ENCODE data around the gene CRYBA4.
"Not testable (repeated sequence)": the region's sequence is repeated elsewhere in the genome, so short reads cannot be mapped to it uniquely, and the experiment has no call there.

Gene CRYBA4

GRCh38 chr22:26610072-26610958 is 11.4 kb upstream of the CRYBA4 start:
- H4K8ac ChIP-seq (ENCODE audit: low read length), result no peak overlapping the region
- H3K9ac ChIP-seq (ENCODE audit: low read length), result peak overlapping the region; percentile 38
- H3K4ac ChIP-seq (ENCODE audit: low read depth in 1 of 2, low read length in 2 of 2), result no peak overlapping the region
- H4K91ac ChIP-seq (ENCODE audit: low read length), result no peak overlapping the region
- H3K4me2 ChIP-seq (ENCODE audit: low read length, poor library complexity, severe bottlenecking), result no peak overlapping the region
- H2BK120ac ChIP-seq (ENCODE audit: low read depth, low read length), result no peak overlapping the region
- H2AK5ac ChIP-seq (ENCODE audit: low read length, severe bottlenecking), result peak overlapping the region; percentile 16
- H3K27me3 ChIP-seq (ENCODE audit: control insufficient read depth in 1 of 2, insufficient read depth in 1 of 2, low read length in 2 of 2), result peaks cover 0 to 32% of the 10 kb centered on the region in 2 experiments
- H3K18ac ChIP-seq (ENCODE audit: low read depth in 1 of 2, low read length in 2 of 2), result no peak overlapping the region
- no peak overlapping the region for H2BK15ac ChIP-seq (ENCODE audit: low read depth, poor library complexity, severe bottlenecking)
- DNase-seq, result peak; percentile 46
- no peak overlapping the region for H2AFZ ChIP-seq (ENCODE audit: low read depth, low read length)
- H3K36me3 ChIP-seq (ENCODE audit: control insufficient read depth in 1 of 2, insufficient read depth in 2 of 2, low read depth in 1 of 2, low read length in 2 of 2), result no peaks in the 10 kb centered on the region
- no peak overlapping the region for H3K23ac ChIP-seq (ENCODE audit: low read length in 2 of 2)
- H3K14ac ChIP-seq (ENCODE audit: low read length in 2 of 2), result no peak overlapping the region
- H3K4me3 ChIP-seq (ENCODE audit: insufficient read depth in 1 of 2, low read depth in 1 of 2, low read length in 2 of 2), result no peak overlapping the region
- H2BK12ac ChIP-seq (ENCODE audit: low read length in 2 of 2), result no peak overlapping the region
- H3K9me3 ChIP-seq (ENCODE audit: control insufficient read depth, low read length), result no peaks in the 10 kb centered on the region
- H3K79me1 ChIP-seq (replicated peaks; ENCODE audit: low read length, poor library complexity, severe bottlenecking), result no peaks in the 10 kb centered on the region
- peak overlapping the region; percentile 30 for H3K27ac ChIP-seq (ENCODE audit: low read length, poor library complexity, severe bottlenecking)
- peaks cover 9% of the 10 kb centered on the region for H3K4me1 ChIP-seq (ENCODE audit: control insufficient read depth, insufficient read depth, low read depth, low read length)
- no peak overlapping the region for H2BK5ac ChIP-seq (ENCODE audit: low read depth, low read length, poor library complexity, severe bottlenecking)
- WGBS, result 74% methylated on average over 11 of the region's 12 CpGs

DNA sequence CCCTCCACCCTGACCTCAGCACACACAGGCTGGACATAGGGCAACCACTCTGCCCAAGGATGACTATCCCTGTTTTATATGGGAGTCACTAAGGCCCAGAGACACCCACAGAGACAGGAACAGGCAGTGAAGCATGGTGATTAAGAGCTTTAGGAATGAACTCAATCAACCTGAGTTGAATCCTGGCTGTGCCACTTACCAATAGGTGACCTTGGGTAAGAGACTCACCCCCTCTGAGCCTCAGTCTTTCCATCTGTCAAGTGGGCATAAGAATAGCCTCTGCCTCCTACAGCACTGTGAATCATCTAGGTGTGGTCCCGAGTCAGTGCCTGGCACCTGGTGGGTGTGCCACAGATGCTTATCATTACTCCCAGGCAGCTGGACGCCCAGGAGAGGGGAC is 10.8 kb upstream of the CRYBA4 start:
- WGBS, result 78% methylated on average over 1 of the region's 2 CpGs
- H4K91ac ChIP-seq (ENCODE audit: low read length), result no peak overlapping the region
- peak overlapping the region; percentile 16 for H2AK5ac ChIP-seq (ENCODE audit: low read length, severe bottlenecking)
- H3K4ac ChIP-seq (ENCODE audit: low read depth in 1 of 2, low read length in 2 of 2), result no peak overlapping the region
- peaks cover 1 to 33% of the 10 kb centered on the region in 2 experiments for H3K27me3 ChIP-seq (ENCODE audit: control insufficient read depth in 1 of 2, insufficient read depth in 1 of 2, low read length in 2 of 2)
- H3K79me1 ChIP-seq (replicated peaks; ENCODE audit: low read length, poor library complexity, severe bottlenecking), result no peaks in the 10 kb centered on the region
- peak overlapping the region; percentile 4 for H3K9ac ChIP-seq (ENCODE audit: low read length)
- H3K27ac ChIP-seq (ENCODE audit: low read length, poor library complexity, severe bottlenecking), result no peak overlapping the region
- H3K14ac ChIP-seq (ENCODE audit: low read length in 2 of 2), result no peak overlapping the region
- no peaks in the 10 kb centered on the region for H3K9me3 ChIP-seq (ENCODE audit: control insufficient read depth, low read length)
- H2BK15ac ChIP-seq (ENCODE audit: low read depth, poor library complexity, severe bottlenecking), result no peak overlapping the region
- no peak overlapping the region for H2AFZ ChIP-seq (ENCODE audit: low read depth, low read length)
- H3K4me2 ChIP-seq (ENCODE audit: low read length, poor library complexity, severe bottlenecking), result no peak overlapping the region
- H2BK12ac ChIP-seq (ENCODE audit: low read length in 2 of 2), result no peak overlapping the region
- DNase-seq, result no peak
- no peak overlapping the region for H3K4me3 ChIP-seq (ENCODE audit: insufficient read depth in 1 of 2, low read depth in 1 of 2, low read length in 2 of 2)
- H3K23ac ChIP-seq (ENCODE audit: low read length in 2 of 2), result no peak overlapping the region
- no peaks in the 10 kb centered on the region for H3K36me3 ChIP-seq (ENCODE audit: control insufficient read depth in 1 of 2, insufficient read depth in 2 of 2, low read depth in 1 of 2, low read length in 2 of 2)
- peaks cover 10% of the 10 kb centered on the region for H3K4me1 ChIP-seq (ENCODE audit: control insufficient read depth, insufficient read depth, low read depth, low read length)
- no peak overlapping the region for H3K18ac ChIP-seq (ENCODE audit: low read depth in 1 of 2, low read length in 2 of 2)
- no peak overlapping the region for H2BK120ac ChIP-seq (ENCODE audit: low read depth, low read length)
- H4K8ac ChIP-seq (ENCODE audit: low read length), result no peak overlapping the region
- no peak overlapping the region for H2BK5ac ChIP-seq (ENCODE audit: low read depth, low read length, poor library complexity, severe bottlenecking)

DNA sequence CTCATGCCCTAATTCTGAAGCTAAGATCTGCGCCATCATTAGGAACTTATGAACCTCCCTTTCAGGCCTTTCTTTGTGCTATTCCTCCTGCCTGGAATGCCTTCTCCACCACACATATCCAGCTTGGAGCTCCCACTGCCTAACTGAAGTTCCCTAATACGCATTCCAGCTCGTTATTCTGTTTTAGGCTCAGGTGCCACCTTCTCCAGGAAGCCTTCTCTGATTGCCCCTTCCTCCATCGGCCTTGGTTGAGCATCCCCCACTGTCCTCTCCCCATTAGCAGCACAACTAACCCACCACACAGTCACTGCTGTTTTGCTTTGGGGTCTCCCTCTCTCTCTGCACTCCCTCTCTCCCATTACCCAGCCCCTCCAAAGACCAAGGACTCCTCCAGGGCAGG is 9.1 kb upstream of the CRYBA4 start:
- Histone ChIP-seq H3K27ac (ENCODE audit: low read length, poor library complexity, severe bottlenecking) (no peak overlapping the region), H3K14ac (ENCODE audit: low read length in 2 of 2) (no peak overlapping the region), H2BK120ac (ENCODE audit: low read depth, low read length) (no peak overlapping the region), H3K79me1 (replicated peaks; ENCODE audit: low read length, poor library complexity, severe bottlenecking) (no peaks in the 10 kb centered on the region), H4K8ac (ENCODE audit: low read length) (no peak overlapping the region), H4K91ac (ENCODE audit: low read length) (no peak overlapping the region), H3K9ac (ENCODE audit: low read length) (no peak overlapping the region), H3K4me3 (ENCODE audit: insufficient read depth in 1 of 2, low read depth in 1 of 2, low read length in 2 of 2) (no peak overlapping the region), H3K18ac (ENCODE audit: low read depth in 1 of 2, low read length in 2 of 2) (no peak overlapping the region), H3K27me3 (ENCODE audit: control insufficient read depth in 1 of 2, insufficient read depth in 1 of 2, low read length in 2 of 2) (peaks cover 4 to 50% of the 10 kb centered on the region in 2 experiments), H2BK5ac (ENCODE audit: low read depth, low read length, poor library complexity, severe bottlenecking) (no peak overlapping the region), H2BK12ac (ENCODE audit: low read length in 2 of 2) (no peak overlapping the region), H2BK15ac (ENCODE audit: low read depth, poor library complexity, severe bottlenecking) (no peak overlapping the region), H2AFZ (ENCODE audit: low read depth, low read length) (no peak overlapping the region), H3K23ac (ENCODE audit: low read length in 2 of 2) (no peak overlapping the region), H3K4me2 (ENCODE audit: low read length, poor library complexity, severe bottlenecking) (no peak overlapping the region), H3K4ac (ENCODE audit: low read depth in 1 of 2, low read length in 2 of 2) (no peak overlapping the region), H3K9me3 (ENCODE audit: control insufficient read depth, low read length) (no peaks in the 10 kb centered on the region), H3K36me3 (ENCODE audit: control insufficient read depth in 1 of 2, insufficient read depth in 2 of 2, low read depth in 1 of 2, low read length in 2 of 2) (no peaks in the 10 kb centered on the region), H2AK5ac (ENCODE audit: low read length, severe bottlenecking) (no peak overlapping the region), H3K4me1 (ENCODE audit: control insufficient read depth, insufficient read depth, low read depth, low read length) (peaks cover 10% of the 10 kb centered on the region)
- DNase-seq, result no peak
- 78% methylated on average over 4 of the region's 4 CpGs for WGBS

GRCh38 chr22:26613753-26614152 is 8.0 kb upstream of the CRYBA4 start:
- H3K4ac ChIP-seq (ENCODE audit: low read depth in 1 of 2, low read length in 2 of 2); H2BK15ac ChIP-seq (ENCODE audit: low read depth, poor library complexity, severe bottlenecking); H3K79me1 ChIP-seq (replicated peaks; ENCODE audit: low read length, poor library complexity, severe bottlenecking); H3K4me1 ChIP-seq (ENCODE audit: control insufficient read depth, insufficient read depth, low read depth, low read length); H2AFZ ChIP-seq (ENCODE audit: low read depth, low read length); H2BK5ac ChIP-seq (ENCODE audit: low read depth, low read length, poor library complexity, severe bottlenecking); H3K9me3 ChIP-seq (ENCODE audit: control insufficient read depth, low read length); H2BK12ac ChIP-seq (ENCODE audit: low read length in 2 of 2); H3K4me3 ChIP-seq (ENCODE audit: insufficient read depth in 1 of 2, low read depth in 1 of 2, low read length in 2 of 2); H4K8ac ChIP-seq (ENCODE audit: low read length); H2AK5ac ChIP-seq (ENCODE audit: low read length, severe bottlenecking); DNase-seq; H3K36me3 ChIP-seq (ENCODE audit: control insufficient read depth in 1 of 2, insufficient read depth in 2 of 2, low read depth in 1 of 2, low read length in 2 of 2); H4K91ac ChIP-seq (ENCODE audit: low read length); H3K14ac ChIP-seq (ENCODE audit: low read length in 2 of 2); H3K23ac ChIP-seq (ENCODE audit: low read length in 2 of 2); H3K27ac ChIP-seq (ENCODE audit: low read length, poor library complexity, severe bottlenecking); H3K9ac ChIP-seq (ENCODE audit: low read length); H3K4me2 ChIP-seq (ENCODE audit: low read length, poor library complexity, severe bottlenecking); H2BK120ac ChIP-seq (ENCODE audit: low read depth, low read length); H3K18ac ChIP-seq (ENCODE audit: low read depth in 1 of 2, low read length in 2 of 2): not testable (repeated sequence)
- H3K27me3 ChIP-seq (ENCODE audit: control insufficient read depth in 1 of 2, insufficient read depth in 1 of 2, low read length in 2 of 2), result peaks cover 4 to 57% of the 10 kb centered on the region in 2 experiments
- WGBS, result 20% methylated on average over 10 of the region's 10 CpGs
